ENCODE results near the gene GINS3.
A peak's percentile ranks its signal among the peaks of the same experiment; 100 is the strongest.

GINS3 gene

DNA sequence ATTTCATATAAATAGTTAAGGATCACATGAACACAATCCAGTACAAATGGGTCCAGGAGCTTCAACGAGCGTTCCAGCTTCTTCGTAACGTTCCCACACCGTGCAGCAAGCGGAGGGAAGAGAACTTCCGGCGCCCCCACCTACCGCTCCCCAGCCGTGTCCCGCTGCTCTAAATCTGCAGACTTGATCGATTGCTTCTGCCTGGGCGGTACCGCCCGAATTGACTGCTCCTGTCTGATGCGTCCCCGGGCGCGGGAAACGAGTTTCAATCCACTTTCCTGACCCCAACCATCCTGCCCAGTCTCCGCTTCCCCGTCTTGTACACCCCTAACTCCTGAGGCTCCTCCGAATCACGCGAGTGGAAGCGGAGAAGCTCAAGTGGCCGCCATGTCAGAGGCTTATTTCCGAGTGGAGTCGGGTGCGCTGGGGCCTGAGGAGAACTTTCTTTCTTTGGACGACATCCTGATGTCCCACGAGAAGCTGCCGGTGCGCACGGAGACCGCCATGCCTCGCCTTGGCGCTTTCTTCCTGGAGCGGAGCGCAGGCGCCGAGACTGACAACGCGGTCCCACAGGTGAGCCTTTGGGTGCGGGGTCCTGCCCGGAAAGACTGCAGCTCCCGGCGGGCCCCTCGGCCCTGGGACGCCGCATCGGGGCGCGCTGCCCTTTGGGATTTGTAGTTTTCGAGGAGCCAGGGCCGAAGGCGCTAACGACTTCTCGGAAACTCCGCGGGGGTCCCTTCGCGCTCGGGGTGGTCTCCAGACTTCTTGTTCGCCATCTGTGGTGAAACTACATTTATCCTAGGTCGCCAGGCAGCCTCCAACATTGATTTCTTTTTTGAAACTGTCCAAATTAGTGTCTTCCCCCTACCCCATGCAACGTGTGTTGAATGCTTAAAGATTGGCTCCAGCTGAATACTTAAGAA is at the start of gene GINS3:
Gene GINS3, plus strand, starts transcription at position 257 of the 923 bp plus-strand sequence. Its CDS starts 131 bp downstream, at position 388.
- DNase-seq (ENCODE audit: low spot score), result peak; percentile 89

DNA sequence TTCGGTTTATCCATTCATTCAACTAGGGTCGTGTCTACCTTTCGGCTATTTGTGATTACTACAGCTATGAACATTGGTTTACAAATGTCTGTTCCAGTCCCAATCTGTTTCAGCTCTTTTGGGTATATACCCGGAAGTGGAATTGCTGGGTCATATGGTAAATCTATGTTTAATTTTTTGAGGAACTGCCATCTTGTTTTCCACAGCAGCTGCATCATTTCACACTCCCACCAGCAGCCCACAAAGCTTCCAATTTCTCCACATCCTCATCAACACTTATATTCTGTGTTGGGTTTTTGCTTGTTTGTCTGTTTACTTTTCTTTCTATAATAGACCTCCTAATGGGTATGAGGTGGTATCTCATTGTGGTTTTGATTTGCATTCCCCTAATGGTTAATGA is 48.7 kb upstream of the GINS3 start:
- no peak for DNase-seq (ENCODE audit: low spot score)

- no peak for DNase-seq (ENCODE audit: low spot score)
Measured at GRCh38 chr16:58345574-58346354, 46.5 kb upstream of the GINS3 start.

DNA sequence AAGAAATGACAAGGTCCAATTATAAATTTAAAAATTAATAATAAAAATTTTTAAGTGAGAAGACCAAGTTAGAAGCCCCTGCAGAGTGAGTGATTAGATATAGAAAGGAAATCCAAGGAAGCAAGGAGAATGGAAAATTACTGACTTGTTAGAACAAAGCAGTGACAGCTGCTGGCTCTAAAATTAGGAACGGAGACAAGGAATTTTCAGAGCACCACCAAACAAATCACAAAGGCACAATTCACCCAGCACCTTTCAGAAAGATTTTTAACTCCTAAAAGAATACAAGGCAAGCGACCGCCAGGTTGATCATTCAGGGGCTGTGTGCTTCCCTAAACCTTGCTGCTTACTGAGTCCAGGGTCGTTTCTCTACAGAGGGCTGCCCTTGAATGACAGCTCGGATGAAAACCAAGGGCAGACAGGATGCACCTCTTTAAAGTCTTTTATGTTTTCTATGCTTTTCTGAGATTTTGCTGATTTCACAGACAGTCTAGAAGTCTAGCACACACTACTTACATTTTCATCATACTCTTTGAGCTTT is 45.4 kb upstream of the GINS3 start:
- no peak for DNase-seq (ENCODE audit: low spot score)

DNA sequence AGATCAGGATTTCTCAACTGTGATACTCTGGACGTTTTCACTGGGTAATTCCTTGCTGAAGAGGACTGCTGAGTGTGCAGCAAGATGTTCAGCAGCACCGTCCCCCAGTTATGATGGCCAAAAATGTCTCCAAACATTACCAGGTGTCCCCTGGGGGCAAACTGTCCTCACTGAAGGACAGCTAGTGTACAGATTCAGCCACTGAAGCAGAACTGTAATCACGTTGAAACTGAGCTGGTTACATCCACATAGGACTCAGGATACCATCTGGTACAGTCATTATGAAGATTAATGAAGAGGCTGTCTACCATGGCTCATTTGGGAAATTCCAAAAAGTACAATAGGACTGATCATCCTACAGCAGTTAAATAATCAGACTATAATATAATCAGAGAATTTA is 43.3 kb upstream of the GINS3 start:
- no peak for DNase-seq (ENCODE audit: low spot score)

- DNase-seq (ENCODE audit: low spot score), result no peak
Measured at GRCh38 chr16:58352690-58353089, 39.6 kb upstream of the GINS3 start.

- no peak for DNase-seq (ENCODE audit: low spot score)
Measured at GRCh38 chr16:58360041-58360634, 32.1 kb upstream of the GINS3 start.

DNA sequence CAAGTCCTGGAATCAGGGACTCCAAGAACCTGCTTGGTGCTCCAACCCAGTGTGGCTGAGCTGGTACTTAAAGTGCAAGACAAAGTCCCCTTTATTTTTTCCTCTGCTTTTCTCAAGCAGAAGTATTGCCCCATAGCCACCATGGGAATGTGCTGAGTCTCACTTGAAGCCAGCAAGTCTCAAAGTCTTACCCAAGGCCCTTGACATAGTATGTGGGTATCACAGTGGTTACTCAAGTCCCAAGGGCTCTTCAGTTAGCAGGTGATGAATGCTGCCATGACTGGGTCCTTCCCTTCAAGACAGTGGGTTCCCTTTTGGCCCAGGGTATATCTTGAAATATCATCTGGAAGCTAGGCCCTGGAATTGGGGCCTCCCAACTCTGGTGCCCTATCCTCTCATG is 30.5 kb upstream of the GINS3 start:
- no peak for DNase-seq (ENCODE audit: low spot score)

DNA sequence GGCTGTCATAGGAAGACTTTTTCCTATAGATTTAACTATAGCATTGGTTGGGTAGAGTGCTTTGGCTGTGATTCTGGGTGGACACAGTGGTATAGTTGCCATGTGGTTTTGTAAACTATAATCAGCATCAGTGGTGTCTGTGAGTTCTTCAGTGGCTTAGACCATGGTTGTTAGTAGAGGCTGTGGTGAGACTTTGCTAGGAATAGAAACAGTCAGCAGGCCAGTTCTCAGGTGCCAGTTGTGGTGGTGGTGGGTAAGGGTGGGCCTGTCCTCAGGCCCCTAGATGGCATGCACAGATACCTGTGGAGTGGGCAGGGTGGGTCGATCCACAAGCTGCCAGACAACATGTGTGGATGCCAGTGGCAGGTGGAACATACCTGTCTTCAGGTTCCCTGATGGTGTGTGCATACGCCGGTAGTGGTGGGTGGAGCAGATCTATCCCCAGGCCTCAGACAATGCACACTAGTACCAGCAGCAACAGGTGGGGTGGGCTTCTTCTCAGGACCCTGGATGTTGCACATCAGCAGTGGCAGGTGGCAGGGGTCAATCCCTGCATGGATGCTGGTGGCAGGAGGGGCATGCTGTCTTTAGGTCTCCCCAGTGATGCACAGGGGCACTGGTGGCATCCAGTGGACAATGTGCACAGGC is 28.4 kb upstream of the GINS3 start:
- DNase-seq (ENCODE audit: low spot score), result no peak

- DNase-seq (ENCODE audit: low spot score), result no peak
Measured at GRCh38 chr16:58365623-58366022, 26.6 kb upstream of the GINS3 start.

GRCh38 chr16:58366247-58367031 is 25.8 kb upstream of the GINS3 start:
- no peak for DNase-seq (ENCODE audit: low spot score)

GRCh38 chr16:58367252-58367651 is 25.0 kb upstream of the GINS3 start:
- no peak for DNase-seq (ENCODE audit: low spot score)

DNA sequence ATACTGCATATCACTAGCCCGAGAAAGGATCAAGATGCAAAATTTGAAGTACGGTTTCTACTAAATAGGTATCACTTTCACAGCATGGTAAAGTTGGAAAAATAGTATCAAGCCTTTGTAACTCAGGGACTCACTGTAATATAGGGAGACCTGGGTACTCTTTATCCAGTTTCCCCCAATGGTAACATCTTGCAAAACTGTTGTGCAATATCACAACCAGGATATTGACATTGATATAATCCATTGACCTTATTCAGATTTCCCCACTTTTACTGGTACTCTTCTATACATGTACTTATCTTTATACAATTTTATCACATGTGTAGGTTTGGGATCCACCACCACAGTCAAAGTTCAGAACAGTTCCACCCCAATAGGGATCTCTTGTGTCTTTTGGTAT is 20.4 kb upstream of the GINS3 start:
- no peak for DNase-seq (ENCODE audit: low spot score)

- DNase-seq (ENCODE audit: low spot score), result no peak
Measured at GRCh38 chr16:58375386-58375785, 16.9 kb upstream of the GINS3 start.

GRCh38 chr16:58377932-58378331 is 14.3 kb upstream of the GINS3 start:
- DNase-seq (ENCODE audit: low spot score), result no peak

GRCh38 chr16:58378401-58378800 is 13.9 kb upstream of the GINS3 start:
- DNase-seq (ENCODE audit: low spot score), result no peak

GRCh38 chr16:58379736-58380135 is 12.5 kb upstream of the GINS3 start:
- no peak for DNase-seq (ENCODE audit: low spot score)

GRCh38 chr16:58381661-58382060 is 10.6 kb upstream of the GINS3 start:
- no peak for DNase-seq (ENCODE audit: low spot score)

DNA sequence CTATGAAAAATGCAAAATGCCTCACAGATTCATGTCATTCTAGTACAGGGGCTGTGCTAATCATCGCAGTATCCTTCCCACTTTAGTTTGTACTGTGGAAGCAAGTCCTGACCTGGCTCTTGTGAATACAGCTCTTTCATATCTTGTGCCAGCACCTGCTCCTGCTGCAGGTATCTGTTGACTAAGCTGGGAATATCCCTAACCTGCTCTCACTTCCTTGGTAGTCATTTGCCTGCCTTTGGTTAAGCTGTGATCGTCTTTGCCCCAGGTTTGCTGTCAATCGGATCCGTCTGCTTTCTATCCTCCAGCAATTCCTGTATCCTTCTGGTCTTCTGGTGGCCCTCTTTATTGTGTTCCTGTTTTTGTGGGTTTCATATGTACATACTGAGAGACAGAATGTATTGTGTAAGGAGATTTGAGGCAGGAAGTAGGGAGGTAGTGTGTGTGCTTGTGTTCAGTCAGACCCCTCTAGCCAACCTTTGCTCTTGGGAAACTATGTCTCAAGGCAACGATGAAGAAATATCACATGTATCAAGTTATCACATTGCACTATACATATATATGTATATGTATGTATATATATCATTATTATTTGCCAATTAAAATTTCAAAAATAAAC is 7.7 kb upstream of the GINS3 start:
- no peak for DNase-seq (ENCODE audit: low spot score)

- DNase-seq (ENCODE audit: low spot score), result no peak
Measured at GRCh38 chr16:58385218-58385773, 7.0 kb upstream of the GINS3 start.
